Stimulated activated CD8-positive, alpha-beta memory T cell treated with anti-CD3 and anti-CD28 coated beads, Interleukin-12 subunit alpha, Interleukin-12 subunit beta, amount 100 ng/mL, for 1 hour (primary cell): ENCODE measurements around the gene FBXO31.
"Not testable (repeated sequence)": the region's sequence is repeated elsewhere in the genome, so short reads cannot be mapped to it uniquely, and the experiment has no call there.

Experiments used
- DNase-seq: peaks from one replicate; pipeline ENCODE4 v3.0.0-alpha.2; 2020; ENCODE audit warnings: low read depth

FBXO31 gene

DNA sequence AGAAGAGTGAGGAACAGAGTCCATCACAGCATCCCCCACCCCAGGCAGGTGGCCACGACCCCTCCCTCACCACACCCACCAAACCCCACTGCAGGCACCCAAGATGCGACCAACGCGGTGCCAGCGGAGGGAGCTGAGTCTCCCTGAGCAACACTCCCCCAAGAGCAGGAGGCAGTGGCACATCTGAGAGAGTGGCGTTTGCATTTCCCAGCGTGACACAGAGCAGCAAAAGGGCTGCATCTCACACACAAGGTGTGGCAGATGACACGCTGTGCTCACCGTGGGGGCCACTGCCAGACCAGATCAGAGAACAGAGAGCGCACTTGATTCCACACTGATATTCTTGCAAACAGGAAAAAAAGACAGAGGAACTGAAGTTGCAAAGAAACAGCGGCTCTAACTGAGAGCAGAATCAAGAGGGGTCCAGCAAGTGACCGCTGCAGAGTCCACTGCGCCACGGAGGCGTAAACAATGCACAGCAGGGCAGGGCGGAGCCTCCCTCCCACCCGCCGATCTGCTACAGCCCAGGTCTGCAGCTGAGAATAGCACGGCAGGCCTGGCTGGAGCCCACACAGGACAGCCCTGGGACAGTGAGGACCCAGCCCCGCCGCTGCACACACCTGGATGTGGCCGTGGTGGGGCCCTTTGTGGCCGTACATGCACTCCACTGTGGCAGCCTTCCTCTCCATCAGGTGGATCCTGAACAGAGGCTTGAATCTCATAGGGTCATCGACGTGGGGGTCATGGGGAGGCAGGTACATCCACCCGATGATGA is 40.4 kb downstream of the FBXO31 start:
- no peak for DNase-seq

GRCh38 chr16:87342504-87342903 is 41.1 kb downstream of the FBXO31 start:
- DNase-seq, result no peak

DNA sequence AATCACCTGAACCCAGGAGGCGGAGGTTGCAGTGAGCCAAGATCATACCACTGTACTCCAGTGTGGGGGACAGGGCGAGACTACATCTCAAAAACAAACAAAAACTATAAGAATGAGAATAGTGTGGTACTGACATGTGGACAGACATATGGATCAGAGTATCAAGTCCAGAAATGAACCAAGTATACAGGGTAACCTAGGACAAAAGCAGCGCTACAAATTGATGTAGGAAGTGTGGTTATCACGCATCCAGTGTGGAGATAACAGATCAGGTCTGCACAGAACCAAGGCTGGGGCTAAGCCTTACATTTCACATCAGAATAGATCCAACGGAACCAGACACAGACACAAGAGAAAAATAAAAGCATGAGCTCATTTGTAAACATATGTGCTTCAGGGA is 43.4 kb downstream of the FBXO31 start:
- DNase-seq, result no peak

GRCh38 chr16:87339724-87340105 is 43.9 kb downstream of the FBXO31 start:
- not testable (repeated sequence) for DNase-seq

GRCh38 chr16:87339086-87339723 is 44.4 kb downstream of the FBXO31 start:
- no peak for DNase-seq

DNA sequence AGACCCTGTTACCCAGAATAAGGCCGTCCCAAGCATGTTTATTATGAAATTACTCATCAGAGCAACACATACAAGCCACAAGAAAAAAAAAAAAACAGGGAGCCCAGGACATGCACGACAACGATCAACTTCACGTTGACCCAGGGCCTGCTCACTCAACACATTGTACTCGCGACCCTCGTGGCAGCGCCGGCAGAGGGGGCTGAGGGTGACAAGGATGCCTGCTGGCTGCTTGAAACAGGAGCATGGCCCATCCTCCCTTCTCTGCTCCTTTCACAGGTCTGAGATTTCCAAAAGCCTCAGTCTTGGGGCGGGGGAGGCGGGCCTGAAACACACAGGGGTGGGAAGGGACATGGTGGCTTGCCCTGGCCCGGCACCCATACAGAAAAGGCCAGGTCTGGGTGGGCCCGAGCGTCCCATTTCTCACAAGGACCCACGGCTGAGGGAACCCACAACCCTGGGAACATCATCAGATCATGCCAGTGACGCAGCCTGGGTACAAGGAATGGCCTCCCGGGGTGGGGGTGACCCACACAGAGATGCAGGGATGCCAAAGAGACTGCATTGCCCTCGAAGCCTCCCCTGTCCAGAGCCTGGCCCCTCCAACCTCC is 45.3 kb downstream of the FBXO31 start:
- DNase-seq, result no peak

DNA sequence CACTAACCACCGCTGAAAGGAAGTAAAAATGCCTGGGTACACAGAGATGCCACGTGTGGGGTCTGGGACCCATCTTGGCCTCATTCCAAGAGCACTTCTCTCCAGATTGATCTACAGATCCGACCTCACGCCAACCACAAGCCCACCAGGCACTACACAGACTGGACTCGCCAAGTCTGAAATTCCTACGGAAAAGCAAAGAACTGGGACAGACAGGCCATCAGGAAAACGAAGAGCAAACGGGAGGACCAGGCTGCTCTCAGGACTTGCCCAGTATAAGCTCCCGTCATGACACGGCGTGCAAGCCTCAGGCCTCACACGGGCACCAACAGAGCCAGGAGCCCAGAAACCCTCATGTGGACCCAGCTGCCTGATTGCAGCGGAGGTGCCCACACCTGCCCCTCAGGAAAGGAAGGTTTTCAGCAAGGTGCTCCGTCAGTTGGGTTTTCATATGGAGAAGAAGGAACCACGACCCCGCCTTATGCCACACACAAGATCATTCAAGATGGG is 46.3 kb downstream of the FBXO31 start:
- no peak for DNase-seq

- DNase-seq, result no peak
Observed at GRCh38 chr16:87336434-87337240, 46.9 kb downstream of the FBXO31 start.

- no peak for DNase-seq
Observed at GRCh38 chr16:87335625-87336433, 47.7 kb downstream of the FBXO31 start.

DNA sequence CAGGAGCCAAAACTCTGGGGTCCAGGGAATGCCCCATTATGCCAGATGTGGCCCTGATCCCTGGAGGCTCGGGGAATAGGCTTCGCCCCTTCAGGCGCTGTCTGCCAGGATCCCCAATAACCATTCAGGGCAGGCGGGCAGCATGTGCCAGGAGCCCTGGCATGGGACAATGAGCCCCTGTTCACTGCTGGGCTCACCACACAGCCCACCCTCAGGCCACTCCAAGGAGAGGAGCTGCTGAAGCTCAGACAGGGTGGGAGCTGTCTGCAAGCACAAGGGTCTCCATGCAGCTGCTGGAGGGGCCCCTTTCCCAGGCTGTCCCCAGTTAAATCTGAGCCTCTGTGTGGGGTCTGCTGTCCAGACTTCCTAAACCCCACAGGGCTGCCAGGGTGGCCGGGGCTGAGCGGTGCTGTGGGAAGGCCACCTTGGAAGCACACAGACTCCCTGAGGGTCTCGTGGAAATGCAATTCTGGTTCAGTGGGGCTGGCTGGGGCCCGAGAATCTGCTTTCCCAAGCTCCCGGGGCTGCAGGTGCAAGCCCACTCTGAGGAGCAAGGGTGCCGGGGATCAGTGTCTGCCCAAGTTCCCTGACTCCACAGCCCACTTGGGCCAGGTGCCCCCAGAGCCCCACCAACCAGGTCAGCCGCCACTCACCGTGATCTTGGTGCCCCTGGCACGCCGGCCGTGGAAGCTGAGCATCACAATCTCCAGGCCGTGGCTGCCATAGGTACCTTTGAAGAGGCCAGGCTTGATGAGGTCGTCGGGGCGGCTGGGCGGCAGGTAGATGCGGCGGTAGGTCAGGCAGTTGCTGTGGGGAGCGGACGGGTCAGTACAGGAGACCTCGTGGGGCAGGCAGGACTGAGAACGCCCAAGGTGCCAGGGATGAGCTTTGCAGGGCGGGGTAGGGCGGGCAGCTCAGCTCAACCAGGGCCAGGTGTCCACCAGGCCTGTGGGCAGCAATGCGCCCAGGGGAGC is 48.6 kb downstream of the FBXO31 start:
- DNase-seq, result no peak

GRCh38 chr16:87333581-87334331 is 49.8 kb downstream of the FBXO31 start:
- no peak for DNase-seq

- DNase-seq, result no peak
Observed at GRCh38 chr16:87333101-87333500, 50.5 kb downstream of the FBXO31 start.

DNA sequence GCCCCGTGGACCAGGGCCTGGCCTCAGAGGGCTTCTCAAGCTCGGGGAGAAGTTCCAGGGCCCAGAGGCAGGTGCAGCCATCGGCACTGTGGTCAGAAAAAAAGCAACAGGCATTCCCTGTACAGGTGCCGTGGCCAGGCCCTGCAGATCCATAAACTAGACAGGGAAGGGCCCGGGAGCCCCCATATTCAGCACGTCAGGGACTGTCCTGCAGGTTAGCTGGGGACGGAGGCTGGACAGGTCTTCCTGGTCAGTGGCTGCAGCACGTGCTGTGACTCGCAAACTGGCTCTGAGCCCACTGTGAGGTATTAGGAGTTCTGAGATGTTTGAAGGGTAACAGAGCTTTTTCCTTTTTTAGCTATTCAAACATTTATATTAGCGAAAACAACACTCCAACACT is 51.4 kb downstream of the FBXO31 start:
- no peak for DNase-seq

DNA sequence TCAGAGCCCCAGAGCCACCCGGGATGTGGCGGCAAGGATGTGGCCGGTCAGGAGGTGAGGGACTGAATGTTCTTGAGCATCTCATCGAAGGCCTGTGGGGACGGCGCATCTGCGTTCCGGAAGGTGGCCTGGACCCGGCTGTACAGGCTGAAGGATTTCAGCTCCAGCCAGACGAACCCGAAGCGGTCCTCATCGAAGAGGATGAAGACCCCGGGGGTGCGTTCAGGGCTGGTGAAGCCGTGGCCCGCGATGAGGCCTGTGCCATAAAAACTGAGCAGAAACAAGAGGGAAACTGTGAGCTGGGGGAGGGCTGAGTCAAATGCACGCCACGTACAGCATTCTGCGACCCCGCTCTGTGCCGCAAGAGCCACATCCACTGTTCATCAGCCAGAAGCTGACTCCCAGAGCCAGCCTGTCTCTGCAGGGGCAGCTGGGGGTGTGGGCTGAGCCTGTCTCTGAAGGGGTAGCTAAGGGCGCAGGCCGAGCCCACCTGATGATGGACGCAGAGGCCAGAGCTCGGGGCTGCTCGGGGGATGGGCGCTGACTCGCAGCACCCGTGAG is 52.3 kb downstream of the FBXO31 start:
- no peak for DNase-seq

GRCh38 chr16:87330646-87331045 is 52.9 kb downstream of the FBXO31 start:
- no peak for DNase-seq

GRCh38 chr16:87330257-87330624 is 53.3 kb downstream of the FBXO31 start:
- DNase-seq, result no peak

GRCh38 chr16:87329436-87330256 is 53.9 kb downstream of the FBXO31 start:
- no peak for DNase-seq

- DNase-seq, result no peak
Observed at GRCh38 chr16:87328846-87329245, 54.7 kb downstream of the FBXO31 start.
